SKM-1 treated with dmso at 0.1 percent for 144 hours (cell line): ENCODE measurements around the gene CCDC9.
A peak's percentile ranks its signal among the peaks of the same experiment; 100 is the strongest.
"Not testable (repeated sequence)": the region's sequence is repeated elsewhere in the genome, so short reads cannot be mapped to it uniquely, and the experiment has no call there.

Experiments used
- DNase-seq: peaks from one replicate; lab custom pipeline; 2025; ENCODE audit not compliant: unreplicated experiment; lab: John Stamatoyannopoulos, UW

Gene CCDC9

GRCh38 chr19:47283405-47284059 is 27.2 kb downstream of the CCDC9 start:
- DNase-seq, result no peak

DNA sequence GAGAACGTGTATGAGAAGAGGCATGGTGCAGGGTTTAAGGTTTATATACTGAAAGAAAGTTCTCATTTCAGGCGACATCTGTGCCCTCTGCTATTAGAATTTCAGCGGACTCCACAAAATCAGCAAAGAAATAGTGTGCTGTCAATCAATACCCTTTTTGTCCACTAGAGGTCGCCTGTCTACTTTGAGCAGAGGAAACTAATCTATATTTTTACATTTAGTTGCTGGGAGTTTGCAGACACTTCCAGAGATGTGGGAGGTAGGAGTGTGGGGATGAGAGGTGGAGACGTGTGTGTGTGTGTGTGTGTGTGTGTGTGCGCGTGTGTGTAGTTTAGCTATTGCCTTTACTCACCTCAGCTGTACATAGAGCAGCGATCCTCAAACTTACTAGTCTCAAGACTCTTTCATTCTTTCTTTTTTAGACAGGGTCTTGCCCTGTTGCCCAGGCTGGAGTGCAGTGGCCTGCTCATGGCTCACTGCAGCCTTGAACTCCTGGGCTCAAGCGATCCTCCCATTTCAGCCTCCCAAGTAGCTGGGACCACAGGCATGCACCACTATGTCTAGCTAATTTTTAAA is 28.1 kb downstream of the CCDC9 start:
- no peak for DNase-seq

- DNase-seq, result peak; percentile 49
These were observed 39.7 kb downstream of the CCDC9 start for GRCh38 chr19:47296036-47296435.

DNA sequence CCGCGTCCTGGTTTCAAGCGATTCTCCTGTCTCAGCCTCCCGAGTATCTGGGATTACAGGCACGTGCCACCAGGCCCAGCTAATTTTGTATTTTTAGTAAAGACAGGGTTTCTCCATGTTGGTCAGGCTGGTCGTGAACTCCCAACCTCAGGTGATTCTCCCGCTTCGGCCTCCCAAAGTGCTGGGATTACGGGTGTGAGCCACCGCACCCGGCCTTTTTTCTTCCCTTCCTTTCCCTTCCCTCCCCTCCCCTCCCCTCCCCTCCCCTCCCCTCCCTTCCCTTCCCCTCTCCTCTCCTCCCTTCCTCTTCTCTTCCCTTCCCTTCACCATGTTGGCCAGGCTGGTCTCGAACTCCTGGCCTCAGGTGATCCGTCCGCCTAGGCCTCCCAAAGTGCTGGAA is 44.5 kb downstream of the CCDC9 start:
- DNase-seq, result not testable (repeated sequence)

- DNase-seq, result no peak
These were observed 45.9 kb downstream of the CCDC9 start for GRCh38 chr19:47302249-47302648.

GRCh38 chr19:47303966-47304365 is 47.6 kb downstream of the CCDC9 start:
- no peak for DNase-seq

GRCh38 chr19:47305309-47305751 is 49.0 kb downstream of the CCDC9 start:
- no peak for DNase-seq

DNA sequence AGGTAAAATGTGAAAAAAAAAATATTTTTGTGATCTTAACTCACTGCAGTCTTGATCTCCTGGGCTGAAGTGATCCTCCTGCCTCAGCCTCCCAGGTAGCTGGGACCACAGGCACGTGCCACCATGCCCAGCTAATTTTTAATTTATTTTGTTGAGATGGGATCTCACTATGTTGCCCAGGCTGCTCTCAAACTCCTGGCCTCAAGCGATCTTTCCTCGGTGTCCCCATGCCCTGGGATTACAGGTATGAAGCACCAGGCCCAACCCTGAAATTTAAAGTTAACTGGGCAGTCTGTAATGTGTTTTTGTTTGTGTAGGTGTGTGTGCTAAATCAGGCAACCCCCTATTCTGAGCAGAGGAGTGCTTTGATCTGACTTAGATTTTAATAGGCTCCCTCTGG is 50.0 kb downstream of the CCDC9 start:
- no peak for DNase-seq

DNA sequence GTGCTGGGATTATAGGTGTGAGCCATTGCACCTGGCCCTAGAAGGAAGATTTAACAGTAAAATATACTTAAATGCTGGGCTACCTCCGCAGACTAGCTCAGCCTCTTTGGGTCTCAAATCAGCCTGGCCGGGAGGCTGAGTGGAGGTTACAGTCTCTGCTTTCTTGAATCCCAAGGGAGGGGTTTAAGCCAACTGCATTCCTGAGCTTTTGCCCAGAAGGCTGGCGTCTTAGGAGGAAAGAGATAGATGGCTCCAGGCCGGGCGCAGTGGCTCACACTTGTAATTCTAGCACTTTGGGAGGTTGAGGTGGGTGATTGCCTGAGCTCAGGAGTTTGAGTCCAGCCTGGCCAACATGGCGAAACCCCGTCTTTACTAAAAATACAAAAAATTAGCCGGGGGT is 52.7 kb downstream of the CCDC9 start:
- no peak for DNase-seq

GRCh38 chr19:47309608-47310007 is 53.3 kb downstream of the CCDC9 start, which contains the start of gene C5AR1:
Gene C5AR1, plus strand, starts transcription at chr19:47309861. Its CDS starts 35 bp downstream, at chr19:47309896.
- DNase-seq, result no peak

GRCh38 chr19:47310323-47310722 is 54.0 kb downstream of the CCDC9 start:
- no peak for DNase-seq

GRCh38 chr19:47310819-47311218 is 54.5 kb downstream of the CCDC9 start:
- DNase-seq, result peak; percentile 70

- DNase-seq, result no peak
These were observed 56.2 kb downstream of the CCDC9 start for GRCh38 chr19:47312366-47313006.

GRCh38 chr19:47313754-47314295 is 57.5 kb downstream of the CCDC9 start:
- DNase-seq, result no peak

- DNase-seq, result peak; percentile 77
These were observed 58.9 kb downstream of the CCDC9 start for GRCh38 chr19:47315125-47315821.

DNA sequence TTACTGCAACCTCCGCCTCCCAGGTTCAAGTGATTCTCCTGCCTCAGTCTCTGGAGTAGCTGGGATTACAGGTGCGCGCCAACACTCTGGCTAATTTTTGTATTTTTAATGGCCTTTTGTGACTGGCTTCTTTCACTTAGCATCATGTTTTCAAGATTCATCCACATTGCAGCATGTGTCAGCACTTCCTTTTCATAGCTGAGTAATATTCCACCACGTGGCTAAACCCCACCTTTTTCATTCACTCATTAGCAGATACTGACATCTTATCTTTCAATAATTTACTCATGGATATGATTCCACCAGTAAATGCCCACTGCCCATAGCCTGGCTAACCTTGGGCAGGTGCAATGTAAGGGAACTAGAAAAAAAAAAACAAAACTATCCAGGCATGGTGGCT is 60.2 kb downstream of the CCDC9 start:
- no peak for DNase-seq

DNA sequence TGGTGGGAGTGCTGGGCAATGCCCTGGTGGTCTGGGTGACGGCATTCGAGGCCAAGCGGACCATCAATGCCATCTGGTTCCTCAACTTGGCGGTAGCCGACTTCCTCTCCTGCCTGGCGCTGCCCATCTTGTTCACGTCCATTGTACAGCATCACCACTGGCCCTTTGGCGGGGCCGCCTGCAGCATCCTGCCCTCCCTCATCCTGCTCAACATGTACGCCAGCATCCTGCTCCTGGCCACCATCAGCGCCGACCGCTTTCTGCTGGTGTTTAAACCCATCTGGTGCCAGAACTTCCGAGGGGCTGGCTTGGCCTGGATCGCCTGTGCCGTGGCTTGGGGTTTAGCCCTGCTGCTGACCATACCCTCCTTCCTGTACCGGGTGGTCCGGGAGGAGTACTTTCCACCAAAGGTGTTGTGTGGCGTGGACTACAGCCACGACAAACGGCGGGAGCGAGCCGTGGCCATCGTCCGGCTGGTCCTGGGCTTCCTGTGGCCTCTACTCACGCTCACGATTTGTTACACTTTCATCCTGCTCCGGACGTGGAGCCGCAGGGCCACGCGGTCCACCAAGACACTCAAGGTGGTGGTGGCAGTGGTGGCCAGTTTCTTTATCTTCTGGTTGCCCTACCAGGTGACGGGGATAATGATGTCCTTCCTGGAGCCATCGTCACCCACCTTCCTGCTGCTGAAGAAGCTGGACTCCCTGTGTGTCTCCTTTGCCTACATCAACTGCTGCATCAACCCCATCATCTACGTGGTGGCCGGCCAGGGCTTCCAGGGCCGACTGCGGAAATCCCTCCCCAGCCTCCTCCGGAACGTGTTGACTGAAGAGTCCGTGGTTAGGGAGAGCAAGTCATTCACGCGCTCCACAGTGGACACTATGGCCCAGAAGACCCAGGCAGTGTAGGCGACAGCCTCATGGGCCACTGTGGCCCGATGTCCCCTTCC is 63.9 kb downstream of the CCDC9 start:
- DNase-seq, result no peak
